HL-60/S4 (cell line): ENCODE data around the gene GRAMD1B.

Experiments
- in situ Hi-C: fragments of 300-500 bp; cut with MboI; formaldehyde crosslinking; loops from 2 replicates; pipeline ENCODE4 v1.14.3; 2022; ENCODE audit warnings: low sequenced_read_pairs

The GRAMD1B gene

GRCh38 chr11:123408619-123409455, 21.2 kb upstream of the GRAMD1B start:
- in situ Hi-C loops, result loop anchor here (5.0 kb wide), 1 partner anchor 68 kb away; no protein-coding TSS in a partner anchor

- in situ Hi-C loops, result loop anchor here (5.0 kb wide), 1 partner anchor 68 kb away; no protein-coding TSS in a partner anchor
These were observed 20.4 kb upstream of the GRAMD1B start for GRCh38 chr11:123409456-123410217.

- in situ Hi-C loops, result no loop called here
These were observed 19.9 kb upstream of the GRAMD1B start for GRCh38 chr11:123410218-123410549.

- in situ Hi-C loops, result no loop called here
These were observed 16.4 kb upstream of the GRAMD1B start for GRCh38 chr11:123413636-123414035.

- in situ Hi-C loops, result no loop called here
These were observed 13.5 kb upstream of the GRAMD1B start for GRCh38 chr11:123416566-123416965.

GRCh38 chr11:123418351-123419114, 11.5 kb upstream of the GRAMD1B start:
- in situ Hi-C loops, result no loop called here

GRCh38 chr11:123419731-123420452, 10.2 kb upstream of the GRAMD1B start:
- in situ Hi-C loops, result no loop called here

- in situ Hi-C loops, result no loop called here
These were observed 8.5 kb upstream of the GRAMD1B start for GRCh38 chr11:123421589-123421988.

- in situ Hi-C loops, result no loop called here
These were observed 4.7 kb upstream of the GRAMD1B start for GRCh38 chr11:123425367-123425766.

- in situ Hi-C loops, result no loop called here
These were observed 3.3 kb upstream of the GRAMD1B start for GRCh38 chr11:123426789-123427188.

GRCh38 chr11:123427405-123427804, 2.7 kb upstream of the GRAMD1B start:
- in situ Hi-C loops, result no loop called here

- in situ Hi-C loops, result no loop called here
These were observed 1.9 kb upstream of the GRAMD1B start for GRCh38 chr11:123428116-123428715.

- in situ Hi-C loops, result no loop called here
These were observed 733 bp upstream of the GRAMD1B start for GRCh38 chr11:123429336-123429735.

GRCh38 chr11:123430721-123431497, 840 bp downstream of the GRAMD1B start:
- in situ Hi-C loops, result no loop called here

- in situ Hi-C loops, result no loop called here
These were observed 1.6 kb downstream of the GRAMD1B start for GRCh38 chr11:123431619-123432018.

- in situ Hi-C loops, result no loop called here
These were observed 4.2 kb downstream of the GRAMD1B start for GRCh38 chr11:123434262-123434661.

GRCh38 chr11:123434911-123435310, 4.8 kb downstream of the GRAMD1B start:
- in situ Hi-C loops, result no loop called here

GRCh38 chr11:123437236-123437979, 7.3 kb downstream of the GRAMD1B start:
- in situ Hi-C loops, result no loop called here

- in situ Hi-C loops, result no loop called here
These were observed 8.1 kb downstream of the GRAMD1B start for GRCh38 chr11:123438131-123438627.
